Tibial nerve (tissue), 3 donors: ENCODE results near the gene PSME2.

Source experiments
- CTCF ChIP-seq, 5 experiments: fragments of 200-600 bp in 3 of 5; fragments of 450-650 bp in 2 of 5; sonication (generic) in 3 of 5; IDR thresholded peaks; one replicate each; pipeline ENCODE4 v1.5.1; 2016 to 2019; ENCODE audit warnings: antibody characterized with exemption in 5 of 5, mild to moderate bottlenecking in 3 of 5, moderate library complexity in 2 of 5
- POLR2A ChIP-seq, 2 donors: fragments of 450-650 bp; IDR thresholded peaks; one replicate each; pipeline ENCODE4 v1.6.1; 2017; ENCODE audit warnings: antibody characterized with exemption in 2 of 2, mild to moderate bottlenecking in 2 of 2, moderate library complexity in 2 of 2

- TF ChIP-seq CTCF (IDR thresholded peaks at IDR 0.05) (no peak), POLR2A (IDR thresholded peaks at IDR 0.05) (no peak)
These were observed 31.5 kb upstream of the PSME2 start for GRCh38 chr14:24177891-24178290.
